PFSK-1 (cell line): Measurements from ENCODE around the gene CMC1.

Experiments used
- FOXP2 ChIP-seq: optimal IDR thresholded peaks from 2 replicates; pipeline ENCODE3; 2011; ENCODE audit warnings: borderline replicate concordance, control low read depth, inconsistent platforms; ENCODE audit not compliant: insufficient read depth; ENCODE audit errors: extremely low read length, extremely low read depth
- POLR2AphosphoS5 ChIP-seq: IDR thresholded peaks from 2 replicates; pipeline ENCODE4 v1.6.1; 2012; ENCODE audit warnings: low read depth, mild to moderate bottlenecking, control low read depth, low read length, moderate library complexity
- REST ChIP-seq, 2 experiments: IDR thresholded peaks; 2 replicates each; pipeline versions ENCODE4 v1.6.1 to v1.8.0; 2011 to 2012; ENCODE audit warnings: low read depth in 2 of 2, low read length in 2 of 2, control low read depth in 1 of 2, inconsistent platforms in 1 of 2, mild to moderate bottlenecking in 1 of 2, moderate library complexity in 1 of 2; ENCODE audit not compliant: insufficient read depth in 1 of 2
- SIN3A ChIP-seq: IDR thresholded peaks from 2 replicates; pipeline ENCODE4 v1.6.1; 2012; ENCODE audit warnings: mild to moderate bottlenecking, low read length, moderate library complexity, borderline replicate concordance; ENCODE audit not compliant: insufficient read depth
- TAF1 ChIP-seq: IDR thresholded peaks from 2 replicates; pipeline ENCODE4 v1.6.1; 2012; ENCODE audit warnings: low read length, control low read depth, borderline replicate concordance; ENCODE audit not compliant: insufficient read depth

Gene CMC1

DNA sequence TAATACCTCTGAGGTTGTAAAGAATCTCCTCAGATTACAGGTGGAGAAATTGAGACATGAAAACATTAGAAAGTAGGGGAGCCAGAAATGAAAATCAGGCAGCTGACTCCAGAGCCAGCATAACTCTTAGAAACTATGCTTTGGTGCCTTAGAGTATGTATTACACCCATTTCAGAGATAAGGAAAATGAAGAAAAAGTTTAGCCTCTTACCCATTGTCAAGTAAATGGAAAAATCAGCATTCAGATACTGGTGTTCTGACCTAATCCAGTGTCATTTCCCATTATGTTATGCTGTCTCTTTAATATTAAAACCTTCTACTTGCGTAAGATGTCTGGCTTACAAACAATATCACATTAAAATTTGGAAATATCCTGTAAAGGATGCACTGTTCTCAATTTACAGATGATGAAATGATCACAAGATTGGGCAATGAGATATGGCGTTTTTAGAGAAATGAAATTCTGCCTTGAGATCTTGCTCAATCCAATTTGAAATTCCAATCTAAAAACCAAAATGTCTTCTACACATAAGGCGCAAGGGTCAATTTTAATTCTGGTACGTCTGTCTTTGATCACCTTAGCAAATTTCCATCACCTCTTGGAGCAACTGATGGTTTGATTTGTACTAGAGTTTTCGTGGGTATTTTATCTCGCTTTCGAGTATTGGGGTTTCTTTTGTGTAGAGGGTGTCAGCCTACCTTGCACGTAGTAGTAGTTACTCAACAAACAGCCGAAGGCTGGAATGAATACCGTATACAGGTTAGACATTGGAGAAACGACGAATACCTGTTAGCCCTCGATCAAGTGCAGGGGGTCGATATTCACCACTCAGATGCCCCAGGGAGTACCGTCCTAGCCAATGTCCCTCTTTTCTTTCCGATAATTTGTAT is 106.2 kb downstream of the CMC1 start:
- no peak for TF ChIP-seq REST (IDR thresholded peaks at IDR 0.05; ENCODE audit: insufficient read depth in 1 of 2, low read depth in 2 of 2, low read length in 2 of 2)
- TF ChIP-seq TAF1: no peak
- TF ChIP-seq FOXP2: no peak
- no peak for TF ChIP-seq SIN3A
- no peak for TF ChIP-seq POLR2AphosphoS5

GRCh38 chr3:28348265-28348628 is 106.8 kb downstream of the CMC1 start:
- no peak for TF ChIP-seq TAF1
- TF ChIP-seq POLR2AphosphoS5: no peak
- TF ChIP-seq REST (IDR thresholded peaks at IDR 0.05; ENCODE audit: insufficient read depth in 1 of 2, low read depth in 2 of 2, low read length in 2 of 2): no peak
- TF ChIP-seq FOXP2: no peak
- TF ChIP-seq SIN3A: no peak

GRCh38 chr3:28348629-28349468 is 107.4 kb downstream of the CMC1 start, which contains the start of the genes AZI2 and ZCWPW2:
Gene AZI2 (minus strand): TSS chr3:28348824. CDS start chr3:28340617, 8,207 bp downstream.
Gene ZCWPW2 (plus strand): TSS chr3:28348721. CDS start chr3:28413069, 64,348 bp downstream.
- TF ChIP-seq FOXP2 (peak; percentile 87), REST (IDR thresholded peaks at IDR 0.05; ENCODE audit: insufficient read depth in 1 of 2, low read depth in 2 of 2, low read length in 2 of 2) (peak; percentile 65 to 79), POLR2AphosphoS5 (peak; percentile 74), TAF1 (0 out of 2 replicates have a peak, but pooled peaks have one; percentile 51), SIN3A (no peak)

DNA sequence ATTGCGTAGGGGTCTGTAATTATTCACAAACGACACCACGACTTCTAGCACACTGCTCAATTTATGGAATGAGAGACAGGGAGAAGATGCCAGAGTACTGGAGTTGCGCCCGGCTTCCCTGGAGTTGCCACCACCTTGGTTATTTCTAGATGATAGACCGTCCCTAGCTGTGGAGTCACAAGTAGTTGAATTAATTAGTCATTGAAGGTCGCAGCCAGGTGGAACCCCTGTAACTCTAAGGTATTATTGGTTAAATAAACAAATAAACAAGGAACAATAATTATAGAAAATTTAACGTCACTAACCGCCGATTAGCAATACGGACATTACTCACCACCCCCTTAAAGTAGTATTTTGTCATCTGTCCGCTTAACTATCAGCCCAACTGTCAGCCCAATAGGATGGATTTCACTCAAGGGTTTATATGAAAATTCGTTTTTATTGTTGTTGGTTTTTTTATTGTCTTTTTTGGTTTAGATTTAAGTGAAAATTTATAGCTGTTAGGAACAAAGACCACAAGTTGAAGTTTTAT is 108.1 kb downstream of the CMC1 start:
- TF ChIP-seq SIN3A: no peak
- TF ChIP-seq TAF1: no peak
